NCI-H524 (cell line): ENCODE measurements around the gene AGBL4.

Source experiments
- DNase-seq, 2 experiments: peaks; one replicate each; lab custom pipeline; 2025; lab: John Stamatoyannopoulos, UW

Gene AGBL4

DNA sequence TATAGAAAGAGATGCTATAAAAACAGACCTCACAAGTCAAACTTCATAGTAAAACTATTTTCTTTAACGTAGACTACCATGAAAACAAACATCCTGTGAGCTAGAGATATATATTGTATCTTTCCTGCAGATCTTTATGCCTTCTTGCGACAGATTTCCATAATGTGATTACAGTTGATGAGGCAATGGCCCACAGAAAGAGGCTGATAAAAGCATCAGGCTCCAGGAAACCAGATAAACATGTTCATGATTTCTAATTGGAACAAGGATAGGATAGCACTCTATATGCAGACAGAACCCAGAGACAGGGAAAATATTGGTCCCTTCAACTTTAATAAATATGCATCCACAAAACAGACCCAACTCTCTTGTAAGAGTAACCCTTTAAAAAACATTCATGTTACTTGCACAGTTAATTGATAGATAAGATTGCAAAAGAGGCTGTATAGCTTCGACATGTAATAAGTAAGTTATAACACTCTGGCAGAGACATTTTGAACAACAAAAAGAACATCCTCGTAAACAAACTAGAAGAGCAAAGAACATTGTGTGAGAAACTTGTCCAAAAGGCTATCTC is 329.4 kb downstream of the AGBL4 start:
- DNase-seq: no peak

GRCh38 chr1:49686107-49686506 is 337.6 kb downstream of the AGBL4 start:
- no peak for DNase-seq

- DNase-seq: no peak
These were observed 346.0 kb downstream of the AGBL4 start for GRCh38 chr1:49677706-49678105.

GRCh38 chr1:49651136-49651535 is 372.6 kb downstream of the AGBL4 start:
- peak in 1 of 2 experiments; percentile 1 for DNase-seq

DNA sequence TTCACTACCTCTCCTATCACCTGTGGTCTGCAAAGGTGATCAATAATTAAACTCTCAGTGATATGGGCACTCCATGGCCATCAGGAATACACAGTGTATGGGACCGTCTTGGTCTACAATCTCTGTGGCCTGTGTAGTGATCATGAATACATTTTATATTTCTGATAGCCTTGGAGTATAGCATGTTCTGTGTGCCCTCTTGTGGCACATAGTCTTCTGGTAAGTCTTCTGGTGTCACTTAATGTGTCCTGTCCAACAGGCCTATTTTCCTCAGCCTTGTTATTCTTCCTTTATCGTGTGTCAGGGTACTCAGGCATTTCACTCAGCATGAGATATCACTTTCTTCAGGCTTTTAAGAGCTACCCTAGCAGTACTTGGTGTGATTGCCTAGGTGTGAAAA is 393.6 kb downstream of the AGBL4 start:
- DNase-seq: peak in 1 of 2 experiments; percentile 2

GRCh38 chr1:49627781-49628180 is 396.0 kb downstream of the AGBL4 start:
- DNase-seq: peak in 1 of 2 experiments; percentile 1

- DNase-seq: no peak
These were observed 397.3 kb downstream of the AGBL4 start for GRCh38 chr1:49626472-49626871.

- no peak for DNase-seq
These were observed 400.9 kb downstream of the AGBL4 start for GRCh38 chr1:49622877-49623276.

GRCh38 chr1:49606082-49606481 is 417.7 kb downstream of the AGBL4 start:
- DNase-seq: no peak

DNA sequence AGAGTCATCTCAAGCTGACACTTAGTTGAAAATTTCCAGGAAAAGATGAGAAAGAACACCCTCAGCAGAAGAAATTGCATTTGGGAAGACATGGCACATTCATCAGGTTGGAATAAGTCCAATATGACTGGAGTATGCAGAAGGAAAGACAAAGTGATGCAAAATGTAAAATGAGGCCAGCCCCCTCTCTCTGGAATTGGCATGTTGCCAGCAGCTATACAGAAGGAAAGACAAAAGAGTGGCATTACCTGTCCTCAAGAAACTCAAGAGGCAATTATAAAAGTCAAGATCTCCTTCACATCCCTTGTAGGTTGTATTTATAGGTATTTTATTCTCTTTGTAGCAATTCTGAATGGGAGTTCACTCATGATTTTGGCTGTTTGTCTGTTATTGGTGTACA is 426.3 kb downstream of the AGBL4 start:
- peak in 1 of 2 experiments; percentile 8 for DNase-seq

- DNase-seq: peak in 1 of 2 experiments; percentile 38
These were observed 447.3 kb downstream of the AGBL4 start for GRCh38 chr1:49576327-49576901.

GRCh38 chr1:49556676-49557234 is 467.0 kb downstream of the AGBL4 start:
- DNase-seq: no peak

DNA sequence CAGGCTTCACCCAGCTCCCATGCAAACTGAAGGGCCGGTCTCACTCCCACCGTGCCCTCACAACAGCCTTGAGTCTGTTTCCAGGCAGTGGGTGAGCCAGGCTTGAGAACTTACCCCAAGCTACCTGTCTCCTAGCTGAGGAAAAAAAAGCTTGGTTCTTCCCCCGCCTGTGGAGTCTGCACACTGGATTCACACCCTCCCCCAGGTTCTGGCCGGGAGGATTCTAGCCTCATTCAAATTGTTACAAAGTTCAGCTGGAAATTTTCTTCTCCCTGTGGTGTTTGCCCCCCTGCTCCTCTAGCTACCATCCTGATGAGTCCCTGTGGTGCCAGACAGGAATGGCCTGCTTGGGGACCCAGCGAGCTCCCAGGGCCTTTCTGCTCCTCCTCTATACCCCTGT is 471.7 kb downstream of the AGBL4 start:
- no peak for DNase-seq

DNA sequence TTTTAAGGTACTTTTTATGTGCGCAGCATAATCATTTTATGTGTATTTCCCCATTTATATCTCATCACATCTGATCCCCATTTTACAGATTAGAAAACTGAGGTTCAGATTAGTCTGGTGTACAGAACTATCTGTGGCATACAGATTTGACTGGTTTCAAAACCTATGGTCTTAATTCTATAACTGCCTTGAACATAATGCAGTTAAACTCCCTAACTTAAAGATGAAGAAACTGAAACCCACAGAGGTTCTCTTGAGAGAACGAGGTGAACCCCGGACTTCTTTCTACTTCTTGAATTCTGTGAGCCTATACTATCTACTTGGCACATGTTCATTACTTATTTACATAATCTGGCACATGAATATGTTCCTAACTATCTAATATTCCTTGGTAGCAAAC is 479.1 kb downstream of the AGBL4 start:
- no peak for DNase-seq

GRCh38 chr1:49541096-49541752 is 482.5 kb downstream of the AGBL4 start:
- DNase-seq: no peak

- DNase-seq: no peak
These were observed 496.0 kb downstream of the AGBL4 start for GRCh38 chr1:49527606-49528305.

DNA sequence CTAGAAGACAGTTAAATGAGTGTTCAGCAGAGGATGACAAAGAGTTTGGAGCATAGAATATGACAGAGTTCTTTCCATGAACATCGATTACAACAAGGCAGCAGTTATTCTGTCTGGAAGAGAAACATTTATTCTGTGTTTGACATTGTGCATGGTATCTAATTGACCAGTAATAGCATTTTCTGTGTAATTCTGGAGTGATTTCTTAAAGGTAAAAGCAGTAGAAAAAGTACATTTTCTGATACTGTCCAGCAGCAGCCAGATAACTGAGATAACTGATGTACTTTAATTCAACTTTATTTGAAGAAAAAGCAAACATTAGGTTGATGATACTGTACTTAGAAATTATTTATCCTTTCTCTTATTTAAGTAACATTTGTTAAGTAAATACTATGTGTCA is 497.1 kb downstream of the AGBL4 start:
- no peak for DNase-seq

GRCh38 chr1:49523764-49524163 is 500.0 kb downstream of the AGBL4 start:
- DNase-seq: no peak

GRCh38 chr1:49466961-49467360 is 556.8 kb downstream of the AGBL4 start:
- DNase-seq: no peak

GRCh38 chr1:49465486-49466185 is 558.1 kb downstream of the AGBL4 start:
- no peak for DNase-seq

- DNase-seq: no peak
These were observed 575.6 kb downstream of the AGBL4 start for GRCh38 chr1:49448200-49448599.

DNA sequence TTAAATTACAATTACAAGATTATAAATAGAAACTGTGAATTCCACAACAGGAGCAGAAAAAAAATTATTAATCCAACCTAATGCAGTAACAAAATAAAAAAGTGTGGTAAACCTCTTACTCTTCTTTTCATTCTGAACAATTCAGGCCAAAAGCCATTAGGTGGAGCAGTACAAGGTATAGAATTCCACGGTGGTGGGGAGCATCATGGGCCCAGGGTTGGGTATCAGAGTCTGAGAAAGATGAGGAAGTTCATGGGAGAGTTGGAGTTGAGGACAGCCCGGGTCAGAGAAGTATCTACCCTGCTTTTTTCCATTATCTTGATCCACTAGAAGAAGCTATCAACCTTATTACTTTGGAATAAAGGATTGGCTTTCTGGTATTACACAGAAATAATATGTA is 586.9 kb downstream of the AGBL4 start:
- DNase-seq: no peak
